Suppressor macrophage treated with lipopolysaccharide for 1 hour (primary cell): ENCODE results near the gene NHLRC4.

ENCODE experiments used
- DNase-seq, 3 donors: peaks; one replicate each; pipeline ENCODE4 v3.0.0-alpha.2; 2020 to 2022

The NHLRC4 gene

DNA sequence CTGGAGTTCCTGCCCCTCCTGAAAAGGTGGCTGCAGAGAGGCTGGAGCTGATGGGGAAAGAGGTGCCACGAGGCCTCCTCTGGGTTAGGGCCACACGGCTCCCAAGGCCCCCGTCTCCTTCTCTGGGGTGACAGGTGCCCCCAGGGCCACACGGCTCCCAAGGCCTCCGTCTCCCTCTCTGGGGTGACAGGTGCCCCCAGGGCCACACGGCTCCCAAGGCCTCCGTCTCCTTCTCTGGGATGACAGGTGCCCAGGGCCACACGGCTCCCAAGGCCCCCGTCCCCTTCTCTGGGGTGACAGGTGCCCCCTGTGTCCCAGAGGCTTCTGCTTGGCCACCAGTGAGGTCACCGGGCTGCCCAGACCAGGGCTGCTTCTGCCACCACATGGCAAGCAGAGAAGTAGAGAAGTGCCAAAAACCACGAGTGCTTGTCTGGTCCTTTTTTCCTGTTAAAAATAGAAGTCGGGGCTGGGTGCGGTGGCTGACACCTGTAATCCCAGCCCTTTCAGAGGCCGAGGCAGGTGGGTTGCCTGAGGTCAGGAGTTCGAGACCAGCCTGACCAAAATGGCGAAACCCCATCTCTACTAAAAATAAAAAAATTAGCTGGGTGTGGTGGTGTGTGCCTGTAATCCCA lies 35.2 kb upstream of the NHLRC4 start:
- DNase-seq: no peak

- DNase-seq: no peak
These were observed 33.2 kb upstream of the NHLRC4 start for GRCh38 chr16:533391-534123.

DNA sequence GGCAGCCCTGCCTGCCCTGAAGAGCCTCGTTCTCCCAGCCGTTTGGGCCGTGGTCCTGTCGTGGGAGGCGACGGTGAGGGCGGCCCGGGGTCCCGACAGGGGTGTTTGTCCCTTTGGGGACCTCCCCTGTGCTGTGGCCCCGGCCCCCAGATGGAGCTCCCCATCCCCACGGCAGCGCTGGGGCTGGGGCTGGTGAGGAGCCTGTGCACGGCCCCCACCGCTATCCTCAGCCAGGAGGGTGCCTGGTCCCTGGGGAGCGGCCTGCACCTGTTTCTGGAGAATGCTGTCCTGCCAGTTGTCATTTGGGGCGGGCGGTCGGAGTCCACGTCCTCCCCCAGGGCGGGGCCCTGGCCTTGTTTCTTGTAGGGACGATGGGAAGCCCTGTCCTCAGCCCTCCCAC lies 32.7 kb upstream of the NHLRC4 start:
- DNase-seq: no peak

- no peak for DNase-seq
These were observed 31.9 kb upstream of the NHLRC4 start for GRCh38 chr16:534856-535445.

GRCh38 chr16:535446-536405 lies 31.1 kb upstream of the NHLRC4 start:
- peak in 1 of 3 donors; percentile 35 for DNase-seq

- DNase-seq: no peak
These were observed 30.1 kb upstream of the NHLRC4 start for GRCh38 chr16:536746-537145.

DNA sequence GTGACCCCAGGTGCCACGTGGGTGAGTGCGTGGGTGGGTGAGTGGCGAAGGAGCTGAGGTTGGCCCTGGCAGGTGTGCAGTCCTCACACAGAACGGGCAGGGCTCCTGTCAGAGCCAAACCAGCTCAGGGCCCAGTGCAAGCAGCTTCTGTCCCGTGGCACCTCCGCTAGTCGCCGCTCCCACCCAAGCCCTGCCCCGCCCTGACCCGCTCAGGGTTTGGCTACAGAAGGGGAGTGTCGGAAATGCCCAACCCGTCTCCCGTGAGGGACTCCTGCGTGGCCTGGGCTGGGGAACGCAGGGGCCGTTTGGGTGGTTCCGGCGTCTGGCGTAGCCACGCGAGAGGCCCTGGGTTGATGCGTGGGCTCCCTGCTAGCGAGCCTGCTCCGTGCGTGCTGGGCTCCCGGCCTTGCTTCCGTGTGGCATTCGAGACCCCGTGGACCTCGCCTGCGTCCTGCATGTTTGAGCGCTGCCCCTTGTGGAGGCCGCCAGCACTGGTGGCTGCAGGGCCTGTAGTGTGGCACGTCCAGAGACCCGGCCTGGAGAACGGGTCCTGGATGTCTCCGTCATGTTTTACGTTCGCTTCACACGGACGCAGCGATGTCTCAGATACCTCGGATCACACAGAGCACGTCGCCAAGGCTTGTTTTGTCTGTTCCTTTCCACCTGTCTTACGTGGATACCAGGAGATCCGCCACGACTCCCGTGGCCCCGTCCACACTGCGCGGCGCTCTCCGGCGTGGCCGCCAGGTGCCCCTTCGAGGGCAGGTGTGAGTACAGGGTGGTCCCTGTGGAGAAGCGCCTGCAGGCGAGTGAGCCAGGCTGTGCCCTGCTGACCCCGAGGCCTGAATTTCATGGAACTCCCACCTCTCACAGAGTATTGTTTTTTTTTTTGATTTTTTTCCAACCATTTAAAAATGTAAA lies 29.1 kb upstream of the NHLRC4 start:
- DNase-seq: no peak

GRCh38 chr16:539901-540530 lies 26.8 kb upstream of the NHLRC4 start:
- DNase-seq: no peak

DNA sequence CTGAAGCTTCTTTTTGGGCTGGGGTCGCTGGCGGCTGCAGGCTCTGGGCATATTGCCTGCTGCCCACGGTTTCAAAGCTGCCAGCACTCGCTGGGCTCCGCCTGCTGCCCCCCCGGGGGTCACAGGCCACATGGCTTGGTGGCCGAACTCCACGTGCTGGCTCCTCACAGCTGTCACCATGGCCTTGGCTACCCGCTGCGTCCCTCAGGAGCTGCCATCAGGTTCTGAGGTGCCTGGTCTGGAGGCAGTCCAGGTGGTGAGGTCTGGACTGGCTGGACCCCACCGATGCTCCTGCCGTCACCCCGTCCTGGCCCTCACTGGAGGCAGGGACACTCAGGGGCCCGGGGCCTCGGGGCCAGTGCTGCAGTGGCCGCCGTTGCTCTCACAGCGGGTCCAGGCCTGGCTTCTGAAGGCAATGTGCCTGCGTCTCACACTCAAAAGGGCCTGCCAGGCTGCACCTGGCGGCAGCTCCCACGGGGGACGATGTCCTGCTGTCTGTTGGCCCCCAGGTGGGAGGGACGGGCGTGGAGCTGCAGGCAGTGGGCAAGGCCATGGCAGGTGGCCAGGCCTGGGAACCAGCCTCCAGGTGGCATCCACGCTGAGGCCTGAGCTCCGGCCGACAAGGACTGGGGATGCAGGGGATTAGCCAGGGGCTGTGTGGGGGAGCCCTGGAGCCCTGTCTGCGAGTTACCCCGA lies 26.0 kb upstream of the NHLRC4 start:
- DNase-seq: no peak

DNA sequence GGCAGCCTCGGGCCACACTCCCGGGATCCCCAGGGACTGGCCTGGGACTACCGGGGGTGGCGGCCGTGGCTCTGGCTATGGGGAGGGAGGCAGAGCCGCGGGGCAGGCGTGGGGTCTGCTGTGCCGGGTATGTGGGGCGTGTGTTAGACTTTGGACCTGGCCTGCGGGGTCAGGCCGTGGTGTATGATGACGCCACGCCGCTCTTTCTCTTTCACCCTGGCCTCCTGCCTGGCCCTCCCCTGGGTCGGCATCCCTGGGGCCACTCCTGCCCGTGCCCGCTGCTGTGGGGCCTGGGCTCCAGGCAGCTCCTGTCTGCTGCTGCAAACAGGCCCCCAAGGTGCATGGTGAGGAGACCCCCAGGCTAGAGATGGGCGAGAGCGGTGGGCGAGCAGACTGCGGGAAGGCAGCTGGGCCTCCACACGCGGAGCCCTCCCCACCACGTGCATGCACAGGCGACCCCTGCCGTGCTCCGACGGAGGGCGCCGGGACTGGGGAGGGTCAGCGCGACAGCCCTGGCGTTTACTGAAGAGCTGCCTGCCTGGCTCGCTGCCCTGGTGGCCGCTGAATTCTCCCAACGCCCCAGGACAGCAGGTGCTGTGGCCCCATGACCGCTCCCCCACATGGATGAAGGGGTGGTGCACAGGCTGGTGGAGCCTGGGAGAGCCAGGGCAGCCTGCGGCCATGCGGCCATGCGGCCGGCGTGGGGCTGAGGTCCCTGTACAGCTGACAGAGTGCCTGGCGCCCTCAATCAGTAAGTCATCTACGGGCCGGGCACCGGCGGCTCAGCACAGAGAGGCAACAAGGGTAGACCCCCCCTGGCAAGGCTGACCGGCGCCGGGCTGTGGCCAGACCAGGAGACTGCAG lies 23.3 kb upstream of the NHLRC4 start:
- DNase-seq: no peak

DNA sequence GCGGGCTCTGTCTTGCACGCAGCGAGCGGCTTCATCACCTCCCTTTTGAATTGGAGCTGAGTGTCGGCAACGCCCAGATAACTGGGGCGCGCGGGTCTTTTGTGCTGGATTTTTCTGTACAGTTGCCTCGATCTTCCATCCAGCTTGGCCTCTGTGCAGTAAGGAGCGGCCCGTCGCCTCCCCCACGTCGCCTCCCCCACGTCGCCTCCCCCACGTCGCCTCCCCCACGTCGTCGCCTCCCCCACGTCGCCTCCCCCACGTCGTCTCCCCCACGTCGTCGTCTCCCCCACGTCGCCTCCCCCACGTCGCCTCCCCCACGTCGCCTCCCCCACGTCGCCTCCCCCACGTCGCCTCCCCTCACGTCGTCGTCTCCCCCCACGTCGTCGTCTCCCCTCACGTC lies 22.3 kb upstream of the NHLRC4 start:
- DNase-seq: no peak

DNA sequence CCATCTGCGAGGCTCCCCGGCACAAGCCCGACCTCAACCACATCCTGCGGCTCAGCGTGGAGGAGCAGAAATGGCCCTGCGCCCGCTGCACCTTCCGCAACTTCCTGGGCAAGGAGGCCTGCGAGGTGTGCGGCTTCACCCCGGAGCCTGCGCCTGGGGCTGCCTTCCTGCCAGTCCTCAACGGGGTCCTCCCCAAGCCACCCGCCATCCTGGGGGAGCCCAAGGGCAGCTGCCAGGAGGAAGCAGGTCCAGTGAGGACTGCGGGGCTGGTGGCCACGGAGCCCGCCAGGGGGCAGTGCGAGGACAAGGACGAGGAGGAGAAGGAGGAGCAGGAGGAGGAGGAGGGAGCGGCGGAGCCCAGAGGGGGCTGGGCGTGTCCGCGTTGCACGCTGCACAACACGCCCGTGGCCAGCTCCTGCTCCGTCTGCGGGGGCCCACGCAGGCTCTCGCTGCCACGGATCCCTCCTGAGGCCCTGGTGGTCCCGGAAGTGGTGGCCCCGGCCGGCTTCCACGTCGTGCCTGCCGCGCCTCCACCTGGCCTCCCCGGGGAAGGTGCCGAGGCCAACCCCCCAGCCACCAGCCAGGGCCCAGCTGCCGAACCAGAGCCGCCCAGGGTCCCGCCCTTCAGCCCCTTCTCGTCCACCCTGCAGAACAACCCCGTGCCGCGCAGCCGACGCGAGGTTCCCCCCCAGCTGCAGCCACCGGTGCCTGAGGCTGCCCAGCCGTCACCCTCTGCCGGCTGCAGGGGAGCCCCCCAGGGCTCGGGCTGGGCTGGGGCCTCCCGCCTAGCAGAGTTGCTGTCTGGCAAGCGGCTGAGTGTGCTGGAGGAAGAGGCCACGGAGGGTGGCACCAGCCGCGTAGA lies 19.7 kb upstream of the NHLRC4 start:
- DNase-seq: peak; percentile 68 to 74 (median 72)

DNA sequence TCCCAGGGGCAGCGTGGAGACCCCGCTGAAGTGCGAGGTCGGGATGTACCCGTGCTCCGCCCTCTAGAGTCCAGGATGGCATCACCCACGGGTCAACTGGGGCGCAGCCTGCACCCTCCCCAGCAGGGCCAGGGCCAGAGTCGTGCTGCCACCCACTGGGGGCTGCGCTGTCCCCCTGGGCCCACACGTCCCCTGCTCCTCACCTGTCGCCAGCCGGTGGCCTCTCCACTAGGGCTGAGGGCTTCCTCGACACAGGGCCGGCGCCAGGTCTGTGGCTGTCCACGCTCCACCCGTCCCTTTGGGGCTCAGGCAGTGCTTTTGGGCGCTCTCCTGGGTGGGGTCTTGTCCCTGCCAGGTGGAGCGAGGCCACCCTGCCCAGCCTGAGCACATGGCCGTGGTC lies 18.2 kb upstream of the NHLRC4 start:
- no peak for DNase-seq

DNA sequence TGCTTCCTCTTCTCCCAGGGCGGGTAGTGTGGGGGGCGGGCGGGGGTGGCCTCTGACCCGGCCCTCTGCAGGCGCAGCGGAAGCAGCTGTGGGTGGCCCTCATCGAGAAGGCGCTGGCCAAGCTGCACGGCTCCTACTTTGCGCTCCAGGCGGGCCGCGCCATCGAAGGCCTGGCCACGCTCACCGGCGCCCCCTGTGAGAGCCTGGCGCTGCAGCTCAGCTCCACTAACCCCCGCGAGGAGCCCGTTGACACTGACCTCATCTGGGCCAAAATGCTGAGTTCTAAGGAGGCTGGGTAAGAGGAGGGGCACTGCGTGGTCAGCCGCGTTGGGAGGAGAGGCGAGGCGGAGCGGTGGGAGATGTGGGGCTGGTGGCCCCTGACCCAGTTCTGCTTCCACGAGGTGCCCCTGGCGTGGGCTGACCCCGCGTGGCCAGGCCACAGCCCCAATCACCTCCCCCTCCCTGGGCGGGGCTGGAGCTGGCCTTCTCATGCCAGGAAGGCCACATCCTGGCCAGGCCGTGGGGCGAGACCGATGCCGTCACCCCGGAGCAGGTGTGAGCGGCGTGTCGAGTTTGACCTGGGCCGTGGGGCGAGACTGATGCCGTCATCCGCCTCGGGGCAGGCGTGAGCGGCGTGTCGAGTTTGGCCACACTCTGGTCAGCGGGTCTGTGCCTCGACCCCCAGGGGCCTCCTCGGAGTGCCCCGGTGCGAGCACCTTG lies 17.1 kb upstream of the NHLRC4 start:
- no peak for DNase-seq

DNA sequence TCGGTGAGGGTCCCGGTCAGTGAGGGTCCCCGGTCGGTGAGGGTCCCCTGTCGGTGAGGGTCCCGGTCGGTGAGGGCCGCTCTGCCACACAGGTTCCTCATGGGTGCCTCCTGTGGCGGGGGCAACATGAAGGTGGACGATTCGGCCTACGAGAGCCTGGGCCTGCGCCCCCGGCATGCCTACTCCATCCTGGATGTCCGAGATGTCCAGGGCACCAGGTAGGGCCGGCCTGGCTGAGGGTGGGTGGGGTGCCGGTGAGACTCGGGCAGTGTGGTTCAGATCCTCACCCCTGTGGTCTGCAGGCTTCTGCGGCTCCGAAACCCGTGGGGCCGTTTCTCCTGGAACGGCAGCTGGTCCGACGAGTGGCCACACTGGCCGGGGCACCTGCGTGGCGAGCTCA lies 15.6 kb upstream of the NHLRC4 start:
- DNase-seq: no peak

- DNase-seq: no peak
These were observed 14.6 kb upstream of the NHLRC4 start for GRCh38 chr16:552171-552570.

DNA sequence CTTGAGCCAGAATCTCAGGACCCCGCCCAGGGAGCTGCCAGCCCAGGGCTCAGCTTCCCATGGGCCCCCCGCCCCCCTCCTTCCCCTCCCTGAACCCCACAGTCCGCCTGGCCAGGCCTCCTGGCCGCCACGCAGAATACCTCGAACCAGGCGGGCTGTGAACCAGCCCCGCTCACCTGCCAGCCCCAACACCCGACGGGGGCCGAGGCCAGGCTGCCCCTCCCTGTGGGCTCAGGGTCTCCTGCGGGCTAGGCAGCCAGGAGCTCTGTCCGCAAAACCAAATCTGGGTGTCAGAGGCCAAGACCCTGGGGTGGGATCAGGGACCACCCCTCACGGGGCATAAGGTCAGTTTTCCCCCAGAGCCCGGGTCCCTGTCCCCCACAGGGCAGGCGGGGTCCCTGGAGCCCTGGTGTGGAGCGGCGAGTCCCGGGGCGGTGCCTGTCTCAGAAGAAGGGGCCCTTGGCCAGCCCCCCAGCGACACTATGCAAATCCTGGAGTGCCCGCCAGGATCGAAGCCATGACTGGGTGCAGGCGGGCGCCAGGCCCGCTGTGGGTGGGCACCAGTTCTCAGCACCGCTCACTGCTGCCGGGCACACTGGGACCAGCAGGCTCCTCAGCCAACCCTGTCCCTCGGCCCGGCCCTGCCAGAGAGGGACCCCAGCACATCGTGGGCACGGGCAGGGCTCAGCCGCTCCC lies 13.1 kb upstream of the NHLRC4 start:
- DNase-seq: no peak

- DNase-seq: no peak
These were observed 12.5 kb upstream of the NHLRC4 start for GRCh38 chr16:554297-554621.
